Retina (tissue), 1 donor: ENCODE measurements around the gene MN1.

Experiments
- DNase-seq: peaks from one replicate; pipeline ENCODE4 v3.0.0-alpha.2; 2016

MN1 gene

DNA sequence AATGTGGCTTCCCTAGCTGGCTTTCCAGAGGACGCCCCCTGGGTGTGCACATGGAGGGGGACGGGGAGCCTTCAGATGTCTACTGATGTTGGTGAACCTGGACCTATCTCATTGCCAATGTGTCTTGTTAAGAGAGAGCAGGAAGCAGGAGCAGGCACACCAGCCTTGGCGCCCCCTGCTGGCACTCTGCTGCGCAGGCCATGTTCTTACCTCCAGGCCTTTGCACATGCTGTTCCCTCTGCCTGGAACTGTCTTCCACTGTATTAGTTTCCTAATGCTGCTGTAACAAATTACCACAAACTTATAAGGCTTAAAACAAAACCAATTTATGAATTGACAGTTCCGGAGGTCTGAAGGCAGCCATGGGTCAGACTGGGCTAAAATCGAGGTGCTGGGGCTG is 23.6 kb upstream of the MN1 start:
- no peak for DNase-seq

DNA sequence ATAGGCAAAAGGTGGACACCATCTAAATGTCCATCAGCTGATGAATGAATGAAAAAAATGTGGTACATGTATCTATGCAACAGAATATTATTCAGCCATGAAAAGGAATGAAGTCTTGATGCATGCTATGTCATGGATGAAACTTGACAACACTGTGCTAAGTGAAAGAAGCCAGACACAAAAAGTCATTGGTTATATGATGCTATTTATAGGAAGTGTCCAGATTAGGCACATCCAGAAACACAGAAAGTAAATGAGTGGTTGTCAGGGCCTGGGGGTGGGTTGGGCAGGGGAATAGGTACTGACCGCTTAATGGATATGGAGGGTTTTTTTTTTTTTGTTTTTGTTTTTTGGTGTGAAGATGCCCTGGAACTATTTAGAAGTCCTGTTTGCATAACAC is 21.7 kb upstream of the MN1 start:
- no peak for DNase-seq

- peak; percentile 80 for DNase-seq
Observed at GRCh38 chr22:27820896-27821866, 19.6 kb upstream of the MN1 start.

DNA sequence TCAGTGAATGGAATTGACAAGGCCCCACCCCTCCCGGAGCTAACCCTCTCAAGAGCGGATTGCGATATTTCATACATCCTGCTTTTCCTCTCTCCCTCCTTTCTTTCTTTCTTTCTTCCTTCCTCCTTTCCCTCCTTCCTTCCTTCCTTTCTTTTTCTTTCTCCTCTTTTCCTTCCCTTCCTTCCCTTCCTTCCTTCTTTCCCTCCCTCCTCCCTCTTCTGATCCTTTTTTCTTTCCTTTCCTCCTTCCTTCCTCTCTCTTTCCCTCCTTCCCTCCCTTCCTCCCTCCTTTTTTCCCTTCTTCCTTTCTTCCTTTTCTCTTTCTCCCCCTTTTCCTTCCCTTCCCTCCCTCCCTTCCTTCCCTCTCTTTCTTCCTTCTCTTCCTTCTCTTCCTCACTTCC is 15.0 kb upstream of the MN1 start:
- no peak for DNase-seq

GRCh38 chr22:27815826-27816530 is 14.4 kb upstream of the MN1 start:
- no peak for DNase-seq

DNA sequence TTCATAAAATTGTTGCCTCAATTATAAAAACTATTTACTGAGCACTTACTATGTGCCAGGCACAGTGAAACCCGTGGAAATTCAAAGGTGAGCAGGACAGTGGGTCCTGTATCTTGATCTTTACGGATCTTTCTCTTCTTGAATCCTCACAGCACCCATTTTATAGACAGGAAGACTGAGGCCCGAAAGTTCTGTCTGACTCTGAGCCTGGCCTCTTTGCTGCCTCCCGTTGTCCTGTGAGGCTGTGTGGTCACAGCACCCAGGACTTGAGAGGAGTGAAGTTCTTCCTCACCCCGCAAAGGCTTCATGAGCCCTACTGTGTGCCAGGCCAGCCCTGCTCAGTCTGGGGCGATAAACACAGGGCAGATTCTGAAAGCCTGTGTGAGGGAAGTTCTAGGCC is 13.4 kb upstream of the MN1 start:
- no peak for DNase-seq

DNA sequence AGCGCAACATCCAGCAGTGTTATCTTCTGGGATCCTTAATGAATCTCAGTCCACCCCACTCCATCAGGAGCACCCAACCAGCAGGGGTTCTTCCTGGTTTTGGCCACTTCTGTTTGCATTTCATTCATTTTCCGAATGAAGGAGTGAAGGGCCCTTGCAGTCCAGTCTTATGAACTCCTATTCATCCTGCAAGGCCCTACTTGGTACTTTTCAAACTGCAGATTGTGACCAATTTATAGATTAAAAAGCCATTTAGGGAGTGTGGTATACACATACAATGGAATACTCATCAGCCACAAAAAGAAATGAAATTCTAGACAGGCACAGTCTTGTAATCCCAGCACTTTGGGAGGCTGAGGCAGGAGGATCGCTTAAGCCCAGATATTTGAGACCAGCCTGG is 10.2 kb upstream of the MN1 start:
- DNase-seq: no peak

DNA sequence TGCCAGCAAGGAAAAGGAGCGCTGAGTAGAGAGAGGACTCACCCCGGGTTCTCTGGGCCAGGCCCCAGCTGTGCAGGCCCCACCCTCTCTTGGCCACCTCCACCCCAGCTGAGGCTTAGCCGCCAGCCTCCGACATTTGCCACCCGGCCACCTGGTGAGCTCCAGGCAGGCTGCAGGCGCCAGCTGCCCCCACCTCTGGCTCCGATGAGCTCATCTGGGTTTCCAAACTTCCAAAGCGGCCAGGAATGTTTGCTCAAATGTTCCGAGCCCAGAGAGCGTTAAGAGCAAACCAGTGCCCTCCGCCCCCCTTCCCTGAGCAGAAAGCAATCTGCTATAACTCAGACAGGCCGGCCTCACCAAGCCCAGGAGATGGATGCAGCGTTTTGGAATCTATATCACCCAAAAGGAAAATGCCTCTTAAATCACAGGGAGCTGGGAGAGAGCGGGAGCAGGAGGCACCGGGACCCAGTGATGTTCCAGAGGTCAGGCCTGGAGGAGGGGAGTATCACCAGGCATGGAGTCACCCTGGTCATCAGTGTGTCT is 9.1 kb upstream of the MN1 start:
- DNase-seq: no peak

- no peak for DNase-seq
Observed at GRCh38 chr22:27809700-27810608, 8.4 kb upstream of the MN1 start.

GRCh38 chr22:27809226-27809603 is 7.7 kb upstream of the MN1 start:
- DNase-seq: no peak

DNA sequence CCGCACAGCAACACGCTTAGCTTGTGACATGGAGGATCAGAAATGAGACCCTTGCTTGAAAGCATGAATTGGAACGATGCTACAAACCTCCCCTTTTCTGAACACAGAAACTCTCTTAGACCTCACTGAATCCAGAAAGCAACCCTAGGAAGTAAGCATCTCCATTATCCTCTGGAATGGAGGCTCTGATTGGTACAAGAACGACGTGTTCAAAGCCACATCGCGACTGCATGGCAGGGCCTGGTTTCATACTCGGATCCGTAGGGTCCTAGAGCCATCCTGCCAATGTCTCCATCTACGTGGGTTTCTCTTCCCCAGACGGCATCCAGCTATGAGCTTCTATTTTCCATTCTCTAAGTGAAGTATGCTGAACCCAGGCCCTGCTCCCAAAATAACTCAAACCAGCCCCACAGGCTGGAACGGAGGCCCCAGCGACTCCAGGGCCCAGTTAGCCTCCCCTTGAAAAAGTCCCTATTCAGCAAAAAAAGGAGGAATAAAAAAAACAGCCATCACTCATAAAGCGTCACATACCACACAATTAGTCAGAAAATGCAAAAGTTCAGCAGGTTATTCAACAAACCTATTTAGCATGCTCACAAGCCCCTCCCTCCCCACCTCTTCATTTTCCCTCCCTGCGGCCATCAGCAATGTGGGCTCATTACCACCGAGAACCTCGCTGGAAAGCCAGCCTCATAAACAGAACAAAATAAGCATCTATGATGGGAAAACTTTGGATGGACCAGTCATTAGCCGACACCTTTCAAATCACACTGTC is 7.1 kb upstream of the MN1 start:
- DNase-seq: no peak

DNA sequence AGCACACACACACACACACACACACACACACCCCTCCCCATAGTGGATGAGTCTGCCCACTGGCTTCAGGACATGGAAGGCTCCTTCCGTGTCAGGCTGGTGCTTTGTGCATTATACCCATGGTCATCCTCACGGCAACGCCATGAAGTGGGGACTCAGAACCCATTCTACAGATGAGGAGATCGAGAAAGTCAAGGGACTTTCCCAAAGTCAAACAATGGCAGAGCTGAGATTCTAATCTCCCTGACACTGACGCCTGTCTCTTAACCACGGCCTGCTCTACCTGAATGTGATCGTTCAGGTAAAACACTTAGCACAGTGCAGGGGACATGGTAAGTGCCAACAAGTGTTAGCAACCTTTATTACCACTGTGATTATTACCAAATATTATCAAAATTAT is 4.3 kb upstream of the MN1 start:
- no peak for DNase-seq

DNA sequence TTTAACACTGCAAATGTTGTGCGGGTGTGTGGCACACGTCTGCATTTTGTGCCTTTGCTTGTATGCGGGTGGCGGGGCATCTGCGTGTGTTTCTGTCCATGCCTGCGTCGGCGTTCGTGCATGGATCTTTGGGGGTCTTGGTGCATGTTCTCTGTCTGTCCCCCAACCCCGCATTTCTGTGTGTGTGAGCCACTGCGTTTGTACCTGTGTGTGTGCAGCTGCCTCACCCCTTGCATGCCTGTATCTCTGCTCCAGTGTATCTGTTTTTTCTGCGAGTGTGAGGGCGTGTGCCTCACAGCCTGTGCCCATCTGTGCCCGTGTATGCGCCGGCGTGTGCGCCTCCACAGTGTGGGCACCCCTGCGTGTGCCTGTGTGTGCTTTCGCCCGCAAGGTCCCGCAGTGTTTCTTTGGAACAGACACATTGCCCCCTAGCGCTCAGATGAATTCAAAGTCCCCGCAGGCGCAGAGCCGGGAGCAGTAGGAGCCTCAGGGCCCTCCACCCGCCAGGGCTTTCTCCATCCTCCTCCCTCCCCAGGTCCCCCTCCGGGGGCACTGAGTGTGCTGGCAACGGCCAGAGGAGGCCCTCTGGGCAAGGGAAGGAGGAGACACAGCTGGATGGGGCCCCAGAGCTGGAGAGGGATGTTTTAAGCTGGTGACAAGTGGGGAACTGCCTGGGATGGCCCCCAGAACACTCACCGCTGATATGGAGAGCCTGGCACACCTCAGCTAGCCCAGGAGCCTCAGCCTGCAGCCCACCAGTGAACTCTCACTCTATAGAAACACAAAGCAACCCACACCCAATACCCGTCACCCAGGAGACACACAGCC is 3.1 kb upstream of the MN1 start:
- peak; percentile 87 for DNase-seq

GRCh38 chr22:27803841-27804415 is 2.4 kb upstream of the MN1 start:
- DNase-seq: no peak

DNA sequence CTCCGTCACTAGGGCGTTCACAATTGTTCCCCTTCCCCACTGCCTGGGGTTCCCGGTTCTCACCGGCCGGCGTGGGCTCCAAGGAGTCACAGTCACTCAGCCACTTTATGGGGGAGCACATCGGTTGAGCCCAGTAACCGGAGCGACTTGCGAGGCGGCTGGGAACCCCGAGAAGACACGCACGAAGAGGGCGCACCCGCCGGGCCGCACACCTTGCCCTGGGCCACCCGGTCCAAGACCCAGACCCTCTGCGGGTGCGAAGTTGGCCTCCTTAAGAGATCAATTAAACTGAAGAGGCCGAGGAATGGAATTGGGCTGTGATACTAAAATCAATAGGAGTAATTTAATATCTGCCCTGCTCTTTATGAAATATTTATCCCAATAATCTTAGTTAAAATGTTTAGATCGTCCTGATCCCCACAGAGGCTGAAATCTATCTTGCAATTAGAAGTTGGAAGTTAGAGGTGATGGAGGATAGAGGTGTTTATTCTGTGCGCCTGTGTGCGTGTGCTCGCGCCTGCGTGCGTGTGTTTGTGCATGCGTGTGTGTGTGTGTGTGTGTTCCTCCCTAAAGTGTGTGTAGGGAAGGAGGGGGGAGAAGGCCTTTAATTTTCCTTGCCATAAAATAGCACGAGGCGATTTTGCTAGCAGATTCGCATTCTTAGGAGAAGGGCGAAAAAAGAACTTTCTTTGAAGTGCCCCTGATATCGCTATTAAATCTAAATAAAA is 954 bp upstream of the MN1 start:
- no peak for DNase-seq

- peak; percentile 85 for DNase-seq
Observed at GRCh38 chr22:27801202-27801615, 347 bp downstream of the MN1 start.

GRCh38 chr22:27800250-27801201 is 1.0 kb downstream of the MN1 start:
- peak; percentile 83 for DNase-seq

DNA sequence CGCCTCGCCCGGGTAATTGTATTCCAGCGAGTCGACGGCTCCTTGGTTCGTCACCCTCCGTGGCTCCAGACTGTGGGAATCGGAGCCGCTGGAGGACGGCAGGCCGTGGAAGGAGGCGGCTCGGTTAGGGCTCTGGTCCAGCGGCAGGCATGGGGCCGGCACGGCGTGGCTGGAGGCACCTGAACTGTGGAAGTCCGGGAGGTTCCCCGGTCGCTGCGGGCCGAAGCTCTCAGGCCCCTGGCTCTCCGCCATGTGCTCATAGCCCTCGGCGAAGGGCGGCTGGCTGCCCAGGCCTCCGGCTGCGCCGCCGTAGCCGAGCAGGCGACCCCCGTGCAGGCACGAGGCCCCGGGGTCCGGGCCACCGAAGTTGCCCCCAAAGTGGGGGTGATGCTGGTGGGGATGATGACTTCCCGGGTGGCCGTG is 1.7 kb downstream of the MN1 start:
- no peak for DNase-seq
